EL (cell line): Measurements from ENCODE around the gene THRSP.
"Not testable (repeated sequence)": the region's sequence is repeated elsewhere in the genome, so short reads cannot be mapped to it uniquely, and the experiment has no call there.

ENCODE experiments used
- DNase-seq: peaks from one replicate; pipeline ENCODE4 v3.0.0-alpha.2; 2016

Gene THRSP

GRCh38 chr11:78063440-78064181 is at the start of gene THRSP:
Gene THRSP, plus strand, starts transcription at chr11:78063861. Its CDS starts 21 bp downstream, at chr11:78063882.
- DNase-seq, result no peak

- not testable (repeated sequence) for DNase-seq
Observed at GRCh38 chr11:78014937-78015520, 48.6 kb upstream of the THRSP start.

- no peak for DNase-seq
Observed at GRCh38 chr11:78015878-78016277, 47.8 kb upstream of the THRSP start.

GRCh38 chr11:78019808-78020207 is 43.9 kb upstream of the THRSP start:
- no peak for DNase-seq

- no peak for DNase-seq
Observed at GRCh38 chr11:78020246-78020645, 43.4 kb upstream of the THRSP start.

GRCh38 chr11:78021611-78022010 is 42.0 kb upstream of the THRSP start:
- DNase-seq, result no peak

- peak; percentile 41 for DNase-seq
Observed at GRCh38 chr11:78022397-78023396, 41.0 kb upstream of the THRSP start, which contains the start of gene KCTD14. Gene KCTD14, minus strand, starts transcription at chr11:78023276. Its CDS starts 27 bp downstream, at chr11:78023249.

GRCh38 chr11:78023426-78023825 is 40.2 kb upstream of the THRSP start:
- no peak for DNase-seq

GRCh38 chr11:78025378-78025777 is 38.3 kb upstream of the THRSP start:
- DNase-seq, result no peak

GRCh38 chr11:78027759-78028158 is 35.9 kb upstream of the THRSP start:
- DNase-seq, result no peak

- DNase-seq, result peak; percentile 80
Observed at GRCh38 chr11:78028423-78028822, 35.2 kb upstream of the THRSP start.

GRCh38 chr11:78030429-78031325 is 33.0 kb upstream of the THRSP start:
- DNase-seq, result peak; percentile 60

GRCh38 chr11:78031629-78032028 is 32.0 kb upstream of the THRSP start:
- no peak for DNase-seq

GRCh38 chr11:78032090-78032489 is 31.6 kb upstream of the THRSP start:
- DNase-seq, result no peak

- no peak for DNase-seq
Observed at GRCh38 chr11:78033040-78033439, 30.6 kb upstream of the THRSP start.

- no peak for DNase-seq
Observed at GRCh38 chr11:78034623-78035022, 29.0 kb upstream of the THRSP start.

- DNase-seq, result no peak
Observed at GRCh38 chr11:78036313-78036712, 27.3 kb upstream of the THRSP start.

- peak; percentile 37 for DNase-seq
Observed at GRCh38 chr11:78037056-78037455, 26.6 kb upstream of the THRSP start.

- DNase-seq, result no peak
Observed at GRCh38 chr11:78037825-78038620, 25.6 kb upstream of the THRSP start.

GRCh38 chr11:78038697-78039313 is 24.9 kb upstream of the THRSP start:
- DNase-seq, result peak; percentile 59

- no peak for DNase-seq
Observed at GRCh38 chr11:78039391-78039918, 24.2 kb upstream of the THRSP start.
